B cell (primary cell): Measurements from ENCODE around the gene KRTAP10-12. TPM values are rescaled to one million over a fixed set of nuclear protein-coding genes. Genes with fewer than 3 reads are reported as not detected.

ENCODE experiments used
- ATAC-seq: fragments of 200-7000 bp; cut with Tn5 transposase; one replicate; pipeline ENCODE4 v1.10.0; 2021; ENCODE audit warnings: low read depth, mild to moderate bottlenecking, moderate number of reproducible peaks, moderate library complexity
- CTCF ChIA-PET: fragments of 350-600 bp; sonication (Branson Sonifier 250); formaldehyde crosslinking; loops from one replicate; lab custom pipeline; 2021; ENCODE audit warnings: antibody characterized with exemption, inconsistent platforms; lab: Charles Lee
- POLR2A ChIA-PET: fragments of 350-600 bp; sonication (Branson Sonifier 250); formaldehyde crosslinking; loops from one replicate; lab custom pipeline; 2021; ENCODE audit warnings: antibody characterized with exemption; lab: Charles Lee
- DNase-seq: peaks from one replicate; pipeline ENCODE4 v3.0.0; 2013
- H2AFZ ChIP-seq: 2 replicates; pipeline ENCODE4 v1.6.1; 2012; ENCODE audit warnings: mild to moderate bottlenecking, low read depth, low read length; ENCODE audit not compliant: insufficient read depth, poor library complexity, severe bottlenecking
- H3K27ac ChIP-seq, 2 donors: 1 replicate in 1 of 2; 2 replicates in 1 of 2; pipeline ENCODE4 v1.5.1; 2012 to 2013; ENCODE audit warnings: low read length in 2 of 2, mild to moderate bottlenecking in 2 of 2, moderate library complexity in 1 of 2
- H3K27me3 ChIP-seq, 4 experiments: fragments of 200-600 bp in 1 of 4; sonication (generic) in 1 of 4; replicated peaks in 1 of 4; 1 replicate in 2 of 4; 2 replicates in 2 of 4; pipeline versions ENCODE4 v1.6.1 to v1.7.0; 2013 to 2016; ENCODE audit warnings: low read length in 3 of 4, mild to moderate bottlenecking in 2 of 4, mixed read lengths in 1 of 4, moderate library complexity in 1 of 4; ENCODE audit not compliant: insufficient read depth in 4 of 4, control insufficient read depth in 3 of 4; ENCODE audit errors: control extremely low read depth in 1 of 4
- H3K36me3 ChIP-seq, 2 experiments: replicated peaks in 1 of 2; 1 replicate in 1 of 2; 2 replicates in 1 of 2; pipeline versions ENCODE4 v1.6.1 to v1.7.1; 2013; ENCODE audit warnings: low read length in 1 of 2; ENCODE audit not compliant: insufficient read depth in 2 of 2, control insufficient read depth in 1 of 2; ENCODE audit errors: control extremely low read depth in 1 of 2, extremely low read depth in 1 of 2
- H3K4me1 ChIP-seq, 2 donors: fragments of 200-600 bp in 1 of 2; sonication (generic) in 1 of 2; 1 replicate in 1 of 2; 2 replicates in 1 of 2; pipeline versions ENCODE4 v1.5.1 to v1.6.1; 2013 to 2017; ENCODE audit warnings: low read length in 2 of 2; ENCODE audit not compliant: control insufficient read depth in 2 of 2, insufficient read depth in 2 of 2
- H3K4me2 ChIP-seq: replicated peaks from 2 replicates; pipeline ENCODE3; 2012; ENCODE audit warnings: mild to moderate bottlenecking, low read depth, low read length; ENCODE audit not compliant: poor library complexity, severe bottlenecking
- H3K4me3 ChIP-seq, 5 experiments: fragments of 200-600 bp in 1 of 5; sonication (generic) in 1 of 5; 1 replicate in 3 of 5; 2 replicates in 2 of 5; pipeline versions ENCODE4 v1.5.1 to v1.7.0; 2011 to 2016; ENCODE audit warnings: low read length in 4 of 5, mild to moderate bottlenecking in 4 of 5, low read depth in 2 of 5, control low read depth in 1 of 5, moderate library complexity in 1 of 5; ENCODE audit not compliant: insufficient read depth in 1 of 5; ENCODE audit errors: control extremely low read depth in 1 of 5, extremely low read depth in 1 of 5
- H3K79me2 ChIP-seq: fragments of 200-600 bp; sonication (generic); one replicate; pipeline ENCODE4 v1.6.0; 2016; ENCODE audit warnings: low read length; ENCODE audit not compliant: control insufficient read depth, insufficient read depth
- H3K9ac ChIP-seq: fragments of 200-600 bp; sonication (generic); 2 replicates; pipeline ENCODE4 v1.6.1; 2017; ENCODE audit warnings: mild to moderate bottlenecking, low read length, moderate library complexity
- H3K9me3 ChIP-seq, 3 donors: one replicate each; pipeline versions ENCODE4 v1.6.1 to v1.7.1; 2013; ENCODE audit warnings: low read length in 2 of 3; ENCODE audit not compliant: control insufficient read depth in 2 of 3, insufficient read depth in 1 of 3; ENCODE audit errors: control extremely low read depth in 1 of 3
- H4K20me1 ChIP-seq: 2 replicates; pipeline ENCODE4 v1.6.0; 2012; ENCODE audit warnings: mild to moderate bottlenecking, low read length; ENCODE audit not compliant: insufficient read depth, control insufficient read depth, poor library complexity, severe bottlenecking
- H3K27ac Mint-ChIP-seq: one replicate; pipeline ENCODE4 v1.8.0; 2021; ENCODE audit warnings: mixed read lengths
- H3K27me3 Mint-ChIP-seq: one replicate; pipeline ENCODE4 v1.8.0; 2021; ENCODE audit warnings: mixed read lengths
- H3K4me1 Mint-ChIP-seq: one replicate; pipeline ENCODE4 v1.8.0; 2021; ENCODE audit warnings: mixed read lengths
- H3K4me3 Mint-ChIP-seq: one replicate; pipeline ENCODE4 v1.8.0; 2021; ENCODE audit warnings: mixed read lengths
- H3K9me3 Mint-ChIP-seq: one replicate; pipeline ENCODE4 v1.8.0; 2022; ENCODE audit warnings: mixed read lengths; ENCODE audit not compliant: insufficient read depth
- CTCF ChIP-seq: fragments of 200-600 bp; IDR thresholded peaks from one replicate; pipeline ENCODE4 v1.8.0; 2022; ENCODE audit warnings: antibody characterized with exemption, mild to moderate bottlenecking
- EZH2 ChIP-seq: IDR thresholded peaks from 2 replicates; pipeline ENCODE4 v1.6.1; 2012; ENCODE audit warnings: borderline replicate concordance, low read depth, mild to moderate bottlenecking, moderate library complexity, low read length; ENCODE audit not compliant: insufficient read depth, poor library complexity, severe bottlenecking
- WGBS: methylation state at CpG from one replicate; pipeline ENCODE4 v1.1.5; 2013; ENCODE audit warnings: missing lambda C conversion rate; ENCODE audit not compliant: insufficient coverage; 5-methylcytosine and 5-hydroxymethylcytosine counted together
- intact Hi-C: fragments of 100-400 bp; cut with micrococcal nuclease; formaldehyde crosslinking; loops from one replicate; pipeline ENCODE4 v1.10.0; 2022
- polyA plus RNA-seq: library from polyadenylated mRNA; depleted of rRNA; stranded (reverse); fragments of >200 nt; gene quantifications from 2 replicates; pipeline ENCODE4 v1.2.3, GENCODE V29; 2012
- total RNA-seq, 2 donors: library from RNA; stranded (reverse); fragments of 120-200 nt in 1 of 2; gene quantifications; 1 replicate in 1 of 2; 2 replicates in 1 of 2; pipeline versions ENCODE4 v1.2.3 to v1.2.4, GENCODE V29; 2013 to 2022

The KRTAP10-12 gene
- total and polyA plus RNA-seq, 2 donors (not counting 1 experiment from before 2014, with no cell fraction given) = not detected

DNA sequence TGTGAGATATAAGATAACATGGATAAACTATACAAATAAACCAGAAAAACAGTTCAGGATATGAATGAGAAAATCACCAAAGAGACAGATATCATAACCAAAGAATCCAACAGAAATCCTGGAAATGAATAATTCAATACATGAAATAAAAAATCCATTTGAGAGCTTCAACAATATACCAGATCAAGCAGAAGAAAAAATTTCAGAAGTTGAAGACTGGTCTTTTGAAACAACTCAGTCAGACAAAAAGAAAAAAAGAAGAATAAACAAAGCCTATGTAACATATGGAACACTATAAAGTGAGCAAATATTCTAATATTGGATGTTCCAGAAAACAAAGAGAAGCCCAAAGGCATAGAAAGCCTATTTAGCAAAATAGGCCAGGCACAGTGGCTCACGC, 25.1 kb upstream of the KRTAP10-12 start:
- H2AFZ ChIP-seq = no peak overlapping the region
- ATAC-seq = no peak
- Mint-ChIP-seq H3K27ac (no peak overlapping the region), H3K9me3 (peaks cover 9% of the 10 kb centered on the region), H3K27me3 (peaks cover 32% of the 10 kb centered on the region), H3K4me3 (no peak overlapping the region), H3K4me1 (no peaks in the 10 kb centered on the region)
- H3K9me3 ChIP-seq = peaks cover 1 to 33% (median 20%) of the 10 kb centered on the region in 3 donors
- H3K36me3 ChIP-seq = no peaks in the 10 kb centered on the region
- H3K79me2 ChIP-seq = no peaks in the 10 kb centered on the region
- no peak overlapping the region for H3K27ac ChIP-seq
- DNase-seq = no peak
- H3K4me3 ChIP-seq = no peak overlapping the region
- no peaks in the 10 kb centered on the region for H4K20me1 ChIP-seq
- intact Hi-C loops = no loop called here
- no peaks in the 10 kb centered on the region for H3K4me1 ChIP-seq
- peaks cover 0 to 19% (median 0%) of the 10 kb centered on the region in 4 experiments for H3K27me3 ChIP-seq
- no peak overlapping the region for H3K9ac ChIP-seq
- TF ChIP-seq EZH2 (no peak), CTCF (no peak)
- POLR2A ChIA-PET = no interaction called here
- H3K4me2 ChIP-seq = no peak overlapping the region
- WGBS = no CpG with 5 or more reads among the region's 1 CpG
- CTCF ChIA-PET = no interaction called here

DNA sequence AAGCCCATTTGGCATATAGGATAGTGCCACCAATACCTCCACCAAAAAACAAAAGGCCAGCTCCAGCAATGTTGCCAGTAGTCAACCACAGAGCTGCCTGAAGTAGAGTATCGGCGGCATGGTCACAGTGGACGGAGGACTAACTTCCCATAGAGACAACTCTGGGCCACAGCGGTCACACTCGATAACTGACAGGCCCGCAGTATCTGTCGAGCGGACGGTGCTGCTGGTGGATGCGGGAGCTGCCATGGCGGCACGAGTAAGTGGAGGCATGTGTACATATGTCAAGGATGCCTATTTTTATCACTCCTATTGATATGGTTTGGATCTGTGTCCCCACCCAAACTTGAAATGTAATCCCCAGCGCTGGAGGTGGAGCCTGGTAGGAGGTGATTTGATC, 19.1 kb upstream of the KRTAP10-12 start:
- Histone ChIP-seq H3K4me2 (no peak overlapping the region), H3K79me2 (no peaks in the 10 kb centered on the region), H3K9me3 (peaks cover 1 to 4% (median 4%) of the 10 kb centered on the region in 3 donors), H3K4me3 (no peak overlapping the region), H3K9ac (no peak overlapping the region), H2AFZ (no peak overlapping the region), H4K20me1 (no peaks in the 10 kb centered on the region), H3K27ac (no peak overlapping the region), H3K36me3 (no peaks in the 10 kb centered on the region), H3K27me3 (peaks cover 0 to 8% (median 1%) of the 10 kb centered on the region in 4 experiments), H3K4me1 (no peaks in the 10 kb centered on the region)
- H3K9me3 Mint-ChIP-seq = peaks cover 4% of the 10 kb centered on the region
- POLR2A ChIA-PET = no interaction called here
- no peak for ATAC-seq
- WGBS = 97% methylated on average over 6 of the region's 13 CpGs
- H3K4me3 Mint-ChIP-seq = no peak overlapping the region
- H3K27me3 Mint-ChIP-seq = peaks cover 47% of the 10 kb centered on the region
- CTCF ChIA-PET = no interaction called here
- no peak for TF ChIP-seq EZH2
- no peak for TF ChIP-seq CTCF
- no peak for DNase-seq
- no peak overlapping the region for H3K27ac Mint-ChIP-seq
- intact Hi-C loops = no loop called here
- no peaks in the 10 kb centered on the region for H3K4me1 Mint-ChIP-seq
